Measurements from ENCODE around the gene PITRM1.

- TF ChIP-seq CTCF (IDR thresholded peaks at IDR 0.05) = no peak
- TF ChIP-seq POLR2A (IDR thresholded peaks at IDR 0.05) = no peak
- TF ChIP-seq EP300 (IDR thresholded peaks at IDR 0.05) = no peak
- TF ChIP-seq POLR2AphosphoS5 (IDR thresholded peaks at IDR 0.05) = no peak
Observed at GRCh38 chr10:3166496-3167290, 5.9 kb downstream of the PITRM1 start.

Measured in gastroesophageal sphincter (tissue), 3 donors.